22Rv1 (cell line): ENCODE results near the gene DHRS1.

Source experiments
- ZFX ChIP-seq: fragments of 450-650 bp; IDR thresholded peaks from 2 replicates; pipeline ENCODE4 v1.6.1; 2017; ENCODE audit warnings: antibody characterized with exemption, borderline replicate concordance
- TF ChIP-seq, protein P1 (sequence below): fragments of 450-650 bp; IDR thresholded peaks from 2 replicates; pipeline ENCODE4 v1.5.1; 2017; ENCODE audit warnings: mild to moderate bottlenecking

DNA sequence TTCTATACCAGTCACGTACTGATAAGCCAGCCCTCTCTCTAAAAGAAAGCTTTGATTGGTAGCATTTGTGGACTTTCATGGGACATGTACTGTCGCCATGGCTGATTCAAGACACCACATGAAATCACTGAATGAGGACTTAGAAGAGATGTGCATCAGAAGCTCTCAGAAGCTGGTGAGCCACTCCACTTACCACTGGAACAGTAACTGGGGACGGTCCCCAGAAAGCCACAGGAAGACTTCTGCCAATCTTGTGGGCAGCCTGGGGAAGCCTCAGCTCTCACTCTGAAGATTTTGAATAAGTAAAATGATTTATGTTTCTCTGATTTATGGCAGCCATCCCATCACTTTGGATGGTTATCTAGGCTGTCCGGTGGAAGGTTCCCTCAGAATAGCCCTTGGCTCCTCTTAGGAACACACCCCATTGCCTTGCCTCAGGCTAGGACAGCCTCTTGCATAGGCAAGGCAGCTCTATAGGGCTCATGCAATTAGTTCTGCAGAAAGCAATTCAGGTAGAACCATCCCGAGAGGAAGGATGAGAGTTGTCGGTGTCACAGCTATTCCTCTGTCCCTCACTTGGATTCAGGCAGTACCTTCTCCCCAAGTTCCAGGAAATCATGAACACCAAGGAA lies 9.8 kb downstream of the DHRS1 start:
- TF ChIP-seq, protein P1, sequence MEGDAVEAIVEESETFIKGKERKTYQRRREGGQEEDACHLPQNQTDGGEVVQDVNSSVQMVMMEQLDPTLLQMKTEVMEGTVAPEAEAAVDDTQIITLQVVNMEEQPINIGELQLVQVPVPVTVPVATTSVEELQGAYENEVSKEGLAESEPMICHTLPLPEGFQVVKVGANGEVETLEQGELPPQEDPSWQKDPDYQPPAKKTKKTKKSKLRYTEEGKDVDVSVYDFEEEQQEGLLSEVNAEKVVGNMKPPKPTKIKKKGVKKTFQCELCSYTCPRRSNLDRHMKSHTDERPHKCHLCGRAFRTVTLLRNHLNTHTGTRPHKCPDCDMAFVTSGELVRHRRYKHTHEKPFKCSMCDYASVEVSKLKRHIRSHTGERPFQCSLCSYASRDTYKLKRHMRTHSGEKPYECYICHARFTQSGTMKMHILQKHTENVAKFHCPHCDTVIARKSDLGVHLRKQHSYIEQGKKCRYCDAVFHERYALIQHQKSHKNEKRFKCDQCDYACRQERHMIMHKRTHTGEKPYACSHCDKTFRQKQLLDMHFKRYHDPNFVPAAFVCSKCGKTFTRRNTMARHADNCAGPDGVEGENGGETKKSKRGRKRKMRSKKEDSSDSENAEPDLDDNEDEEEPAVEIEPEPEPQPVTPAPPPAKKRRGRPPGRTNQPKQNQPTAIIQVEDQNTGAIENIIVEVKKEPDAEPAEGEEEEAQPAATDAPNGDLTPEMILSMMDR, result no peak
- no peak for TF ChIP-seq ZFX
